Activated naive CD4-positive, alpha-beta T cell treated with anti-CD3 and anti-CD28 coated beads, Interleukin-2, amount 50 U/mL, for 24 hours (primary cell): ENCODE measurements around the gene CEL.
"Not testable (repeated sequence)": the region's sequence is repeated elsewhere in the genome, so short reads cannot be mapped to it uniquely, and the experiment has no call there.

Source experiments
- H3K27ac Mint-ChIP-seq: one replicate; pipeline ENCODE4 v1.8.0; 2021; ENCODE audit warnings: mild to moderate bottlenecking, mixed read lengths
- H3K27me3 Mint-ChIP-seq: one replicate; pipeline ENCODE4 v1.8.0; 2021; ENCODE audit warnings: mixed read lengths
- H3K36me3 Mint-ChIP-seq: one replicate; pipeline ENCODE4 v1.8.0; 2021; ENCODE audit warnings: mixed read lengths
- H3K4me1 Mint-ChIP-seq: one replicate; pipeline ENCODE4 v1.8.0; 2021; ENCODE audit warnings: mixed read lengths
- H3K4me3 Mint-ChIP-seq: one replicate; pipeline ENCODE4 v1.8.0; 2021; ENCODE audit warnings: mild to moderate bottlenecking, mixed read lengths
- H3K9me3 Mint-ChIP-seq: one replicate; pipeline ENCODE4 v1.8.0; 2021; ENCODE audit warnings: mixed read lengths

The CEL gene

GRCh38 chr9:133066181-133066983 lies 4.6 kb downstream of the CEL start:
- Mint-ChIP-seq H3K4me1 (no peaks in the 10 kb centered on the region), H3K27ac (no peak overlapping the region), H3K27me3 (no peaks in the 10 kb centered on the region), H3K36me3 (no peaks in the 10 kb centered on the region), H3K9me3 (no peaks in the 10 kb centered on the region), H3K4me3 (no peak overlapping the region)

- no peak overlapping the region for H3K4me3 Mint-ChIP-seq
- H3K27me3 Mint-ChIP-seq = no peaks in the 10 kb centered on the region
- H3K4me1 Mint-ChIP-seq = no peaks in the 10 kb centered on the region
- H3K36me3 Mint-ChIP-seq = peaks cover 2% of the 10 kb centered on the region
- no peak overlapping the region for H3K27ac Mint-ChIP-seq
- no peaks in the 10 kb centered on the region for H3K9me3 Mint-ChIP-seq
Observed at GRCh38 chr9:133067006-133067405, 5.2 kb downstream of the CEL start.

GRCh38 chr9:133067813-133068212 lies 6.0 kb downstream of the CEL start:
- no peak overlapping the region for H3K27ac Mint-ChIP-seq
- H3K9me3 Mint-ChIP-seq = no peaks in the 10 kb centered on the region
- no peaks in the 10 kb centered on the region for H3K4me1 Mint-ChIP-seq
- no peak overlapping the region for H3K4me3 Mint-ChIP-seq
- H3K27me3 Mint-ChIP-seq = no peaks in the 10 kb centered on the region
- H3K36me3 Mint-ChIP-seq = peaks cover 2% of the 10 kb centered on the region

GRCh38 chr9:133068431-133068830 lies 6.7 kb downstream of the CEL start:
- not testable (repeated sequence) for H3K27ac Mint-ChIP-seq, H3K9me3 Mint-ChIP-seq, H3K4me1 Mint-ChIP-seq, H3K36me3 Mint-ChIP-seq, H3K4me3 Mint-ChIP-seq, H3K27me3 Mint-ChIP-seq

- not testable (repeated sequence) for H3K27ac Mint-ChIP-seq, H3K27me3 Mint-ChIP-seq, H3K36me3 Mint-ChIP-seq, H3K4me3 Mint-ChIP-seq, H3K9me3 Mint-ChIP-seq, H3K4me1 Mint-ChIP-seq
Observed at GRCh38 chr9:133070500-133070961, 8.8 kb downstream of the CEL start.

GRCh38 chr9:133070985-133071384 lies 9.2 kb downstream of the CEL start:
- H3K36me3 Mint-ChIP-seq, H3K4me1 Mint-ChIP-seq, H3K27ac Mint-ChIP-seq, H3K9me3 Mint-ChIP-seq, H3K4me3 Mint-ChIP-seq, H3K27me3 Mint-ChIP-seq: not testable (repeated sequence)

GRCh38 chr9:133071484-133072150 lies 9.8 kb downstream of the CEL start:
- Mint-ChIP-seq H3K27ac (peak overlapping the region; percentile 85), H3K9me3 (no peaks in the 10 kb centered on the region), H3K27me3 (no peaks in the 10 kb centered on the region), H3K4me1 (no peaks in the 10 kb centered on the region), H3K36me3 (peaks cover 2% of the 10 kb centered on the region), H3K4me3 (no peak overlapping the region)

- not testable (repeated sequence) for H3K36me3 Mint-ChIP-seq, H3K4me1 Mint-ChIP-seq, H3K27ac Mint-ChIP-seq, H3K27me3 Mint-ChIP-seq, H3K9me3 Mint-ChIP-seq, H3K4me3 Mint-ChIP-seq
Observed at GRCh38 chr9:133072210-133072609, 10.4 kb downstream of the CEL start.

- Mint-ChIP-seq H3K4me1 (no peaks in the 10 kb centered on the region), H3K9me3 (no peaks in the 10 kb centered on the region), H3K4me3 (no peak overlapping the region), H3K27me3 (no peaks in the 10 kb centered on the region), H3K36me3 (peaks cover 2% of the 10 kb centered on the region), H3K27ac (no peak overlapping the region)
Observed at GRCh38 chr9:133073086-133074014, 11.6 kb downstream of the CEL start.

GRCh38 chr9:133074111-133074651 lies 12.4 kb downstream of the CEL start:
- Mint-ChIP-seq H3K36me3 (peaks cover 2% of the 10 kb centered on the region), H3K27me3 (no peaks in the 10 kb centered on the region), H3K9me3 (no peaks in the 10 kb centered on the region), H3K4me1 (no peaks in the 10 kb centered on the region), H3K4me3 (no peak overlapping the region), H3K27ac (no peak overlapping the region)

- H3K9me3 Mint-ChIP-seq = no peaks in the 10 kb centered on the region
- H3K36me3 Mint-ChIP-seq = peaks cover 2% of the 10 kb centered on the region
- no peak overlapping the region for H3K27ac Mint-ChIP-seq
- H3K4me3 Mint-ChIP-seq = no peak overlapping the region
- no peaks in the 10 kb centered on the region for H3K27me3 Mint-ChIP-seq
- no peaks in the 10 kb centered on the region for H3K4me1 Mint-ChIP-seq
Observed at GRCh38 chr9:133075925-133076630, 14.3 kb downstream of the CEL start.

GRCh38 chr9:133076691-133077090 lies 14.9 kb downstream of the CEL start:
- H3K4me1 Mint-ChIP-seq = no peaks in the 10 kb centered on the region
- H3K36me3 Mint-ChIP-seq = peaks cover 1% of the 10 kb centered on the region
- H3K9me3 Mint-ChIP-seq = no peaks in the 10 kb centered on the region
- H3K4me3 Mint-ChIP-seq = no peak overlapping the region
- H3K27me3 Mint-ChIP-seq = no peaks in the 10 kb centered on the region
- H3K27ac Mint-ChIP-seq = no peak overlapping the region

GRCh38 chr9:133078486-133078885 lies 16.7 kb downstream of the CEL start:
- no peaks in the 10 kb centered on the region for H3K27me3 Mint-ChIP-seq

GRCh38 chr9:133080161-133080560 lies 18.4 kb downstream of the CEL start:
- Mint-ChIP-seq H3K27ac (no peak overlapping the region), H3K36me3 (no peaks in the 10 kb centered on the region), H3K4me3 (no peak overlapping the region), H3K9me3 (no peaks in the 10 kb centered on the region), H3K27me3 (no peaks in the 10 kb centered on the region), H3K4me1 (no peaks in the 10 kb centered on the region)

More at GRCh38 chr9:133078486-133078885, 16.7 kb downstream of the CEL start:
- no peaks in the 10 kb centered on the region for H3K4me1 Mint-ChIP-seq
- H3K27ac Mint-ChIP-seq = no peak overlapping the region
- H3K9me3 Mint-ChIP-seq = no peaks in the 10 kb centered on the region
- H3K36me3 Mint-ChIP-seq = no peaks in the 10 kb centered on the region
- H3K4me3 Mint-ChIP-seq = no peak overlapping the region
